GM18873 (cell line): ENCODE results near the gene RBM17.
"Not testable (repeated sequence)": the region's sequence is repeated elsewhere in the genome, so short reads cannot be mapped to it uniquely, and the experiment has no call there.

Experiments
- ATAC-seq: cut with Tn5 transposase; IDR thresholded peaks from one replicate; pipeline ENCODE4 v1.9.1; 2021; ENCODE audit warnings: mild to moderate bottlenecking, moderate library complexity, moderate number of reproducible peaks; ENCODE audit not compliant: unreplicated experiment, low FRiP score

Gene RBM17, protein sequence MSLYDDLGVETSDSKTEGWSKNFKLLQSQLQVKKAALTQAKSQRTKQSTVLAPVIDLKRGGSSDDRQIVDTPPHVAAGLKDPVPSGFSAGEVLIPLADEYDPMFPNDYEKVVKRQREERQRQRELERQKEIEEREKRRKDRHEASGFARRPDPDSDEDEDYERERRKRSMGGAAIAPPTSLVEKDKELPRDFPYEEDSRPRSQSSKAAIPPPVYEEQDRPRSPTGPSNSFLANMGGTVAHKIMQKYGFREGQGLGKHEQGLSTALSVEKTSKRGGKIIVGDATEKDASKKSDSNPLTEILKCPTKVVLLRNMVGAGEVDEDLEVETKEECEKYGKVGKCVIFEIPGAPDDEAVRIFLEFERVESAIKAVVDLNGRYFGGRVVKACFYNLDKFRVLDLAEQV

GRCh38 chr10:6088721-6089333 lies at the start of gene RBM17:
Gene RBM17 (plus strand): TSS chr10:6089034. CDS start chr10:6097066, 8,032 bp downstream.
- peak; percentile 79 for ATAC-seq

- ATAC-seq = no peak
Observed at GRCh38 chr10:6039711-6040110, 49.1 kb upstream of the RBM17 start.

DNA sequence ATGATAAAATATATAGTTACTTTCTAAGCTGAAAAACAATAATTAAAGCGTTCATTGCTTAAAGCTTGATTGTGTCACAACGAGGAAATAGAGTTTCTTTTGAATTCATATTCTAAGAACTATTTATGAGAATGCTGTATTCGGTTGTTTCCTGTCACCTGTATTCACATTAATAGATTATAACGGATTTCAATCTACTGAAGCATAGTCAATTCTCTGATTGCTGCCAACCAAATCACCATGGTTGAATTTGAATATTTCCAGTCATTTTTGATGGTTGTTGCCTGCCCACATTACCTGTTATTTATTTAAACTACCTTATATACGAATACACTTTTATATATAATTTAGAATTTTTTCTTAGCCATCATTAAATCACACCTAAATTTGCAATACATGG lies 48.6 kb upstream of the RBM17 start:
- ATAC-seq = no peak

GRCh38 chr10:6043377-6043776 lies 45.5 kb upstream of the RBM17 start:
- ATAC-seq = not testable (repeated sequence)

DNA sequence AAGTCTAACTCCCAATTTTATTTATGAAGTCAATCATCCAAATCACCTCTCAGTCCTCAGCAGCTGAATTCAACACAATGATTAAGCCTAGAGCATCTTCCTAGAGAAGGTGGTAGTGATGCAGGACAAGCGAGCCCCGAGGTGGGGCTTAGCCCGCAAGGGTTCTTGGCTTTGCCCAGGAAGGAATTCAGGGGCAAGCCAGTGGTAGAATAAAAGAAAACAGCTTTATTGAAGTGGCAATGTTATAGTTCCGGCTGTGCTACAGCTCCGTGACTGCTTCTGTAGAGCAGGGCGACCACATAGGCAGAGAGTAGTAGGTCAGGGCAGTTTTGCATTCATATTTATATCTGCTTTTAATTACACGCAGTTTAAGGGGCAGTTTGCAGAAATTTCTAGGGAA lies 44.8 kb upstream of the RBM17 start:
- ATAC-seq = no peak

- peak; percentile 42 for ATAC-seq
Observed at GRCh38 chr10:6044751-6045313, 44.0 kb upstream of the RBM17 start.

GRCh38 chr10:6045314-6045848 lies 43.5 kb upstream of the RBM17 start:
- peak; percentile 20 for ATAC-seq

DNA sequence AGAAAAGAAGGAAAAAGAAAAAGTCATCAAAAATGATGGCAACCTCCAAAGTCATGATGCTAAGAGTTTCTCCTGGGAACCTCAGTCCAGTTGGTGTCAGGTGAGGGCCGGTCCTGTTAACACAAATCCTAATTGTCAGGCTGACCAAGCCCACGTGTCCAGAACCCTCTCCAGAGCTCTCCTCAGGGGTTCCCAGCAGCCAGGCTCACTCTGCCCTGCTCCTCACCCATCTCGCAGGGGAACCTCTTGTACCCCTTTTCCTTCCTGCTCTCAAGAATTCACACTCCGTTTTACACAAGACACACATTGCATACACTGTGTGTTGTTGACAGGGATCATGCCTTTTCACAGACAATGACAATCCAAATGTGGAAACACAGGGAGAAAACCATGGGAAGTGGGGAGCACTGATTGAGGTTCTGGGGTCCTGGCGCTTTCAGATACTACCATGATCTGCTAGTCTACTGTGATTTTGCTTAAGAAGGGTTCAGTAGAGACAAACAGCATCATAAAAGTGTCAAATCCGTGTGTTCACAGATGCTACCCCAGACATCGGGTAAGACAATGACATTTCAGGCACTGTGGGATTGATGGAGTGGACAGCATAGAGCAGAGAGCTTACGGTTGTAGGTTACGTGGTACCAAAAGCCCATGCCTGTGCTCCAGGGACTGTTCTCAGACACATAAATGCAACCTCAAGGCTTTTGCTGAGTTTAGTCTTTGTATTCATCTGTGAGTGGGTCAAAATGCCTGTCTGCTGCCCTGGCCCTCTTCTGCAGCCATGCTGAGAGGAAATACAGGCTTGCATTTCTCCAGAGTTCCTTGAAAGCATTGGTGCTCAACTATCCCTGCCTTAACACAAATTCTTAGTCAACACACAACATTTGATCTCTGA lies 42.7 kb upstream of the RBM17 start:
- ATAC-seq = no peak

DNA sequence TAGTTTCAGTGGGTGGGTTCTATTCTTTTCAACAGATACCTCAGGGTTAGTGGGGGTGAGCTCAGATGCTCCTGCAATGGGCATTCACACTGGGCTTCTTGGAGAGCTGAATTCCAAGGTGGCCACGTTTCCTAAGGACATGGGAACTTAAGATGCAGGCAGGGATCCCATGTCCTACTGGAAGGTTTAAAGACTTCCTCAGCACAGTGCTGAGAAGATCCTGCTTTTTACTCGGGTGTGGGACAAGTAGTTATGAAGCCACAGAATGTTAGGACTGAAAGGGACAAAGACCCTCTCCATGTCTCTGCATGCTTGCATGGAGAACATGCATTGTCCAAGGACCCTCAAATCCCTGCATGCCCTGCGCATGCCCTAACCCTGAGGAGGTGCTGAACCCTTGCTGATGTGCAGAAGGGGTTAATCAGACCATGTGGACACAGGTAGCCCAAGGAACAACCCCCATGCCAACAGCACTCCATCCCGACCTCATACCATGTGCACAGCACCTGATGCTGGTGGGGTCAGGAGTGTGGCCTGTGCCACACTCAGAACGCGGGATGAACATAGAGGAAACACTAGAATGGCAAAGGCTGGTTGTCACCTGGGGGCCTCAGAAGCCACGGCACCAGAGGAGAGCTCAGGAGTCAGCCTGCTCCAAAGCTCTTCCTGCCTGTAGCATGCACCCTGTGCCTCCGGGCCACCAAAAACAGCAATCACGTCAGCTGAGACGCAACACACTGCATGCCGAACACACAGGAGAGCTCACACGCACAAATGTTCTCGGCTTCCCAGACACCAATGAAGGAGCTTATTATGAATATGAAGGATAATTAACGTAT lies 41.8 kb upstream of the RBM17 start:
- no peak for ATAC-seq

GRCh38 chr10:6047847-6048246 lies 41.0 kb upstream of the RBM17 start:
- no peak for ATAC-seq

DNA sequence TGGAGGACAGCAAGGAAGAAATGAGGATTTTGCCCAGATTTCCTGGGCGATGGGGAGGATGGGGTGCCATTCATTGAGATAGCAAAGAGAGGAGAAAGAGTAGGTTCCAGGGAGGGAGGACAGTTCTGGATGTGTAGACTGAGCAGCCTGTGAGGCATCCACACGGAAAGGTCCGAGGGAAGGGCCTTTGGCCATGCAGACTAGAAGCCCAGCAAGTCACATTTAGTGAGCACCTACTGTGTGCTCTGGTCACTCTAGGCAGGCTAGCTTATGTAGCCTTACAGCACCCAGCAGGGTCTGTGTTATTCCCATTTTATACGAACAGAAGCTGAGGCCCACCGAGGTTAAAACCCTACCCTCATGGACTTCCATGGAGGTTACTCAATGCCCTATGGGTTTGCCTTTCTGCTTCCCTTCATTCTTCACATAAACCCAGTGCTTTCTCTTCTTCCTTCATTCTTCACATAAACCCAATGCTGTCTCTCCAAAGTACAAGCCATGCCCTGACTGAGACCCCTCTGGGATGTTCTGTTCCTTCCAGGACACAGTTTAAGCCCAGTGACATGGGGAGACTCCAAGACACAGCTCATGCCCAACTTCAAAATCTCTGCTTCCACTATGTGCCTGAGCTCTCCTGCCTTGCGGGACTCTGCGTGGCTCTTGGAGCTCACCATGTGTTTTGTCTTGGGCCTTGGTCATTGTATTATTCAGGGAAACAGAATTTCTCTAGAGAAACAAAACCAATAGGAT lies 40.4 kb upstream of the RBM17 start:
- no peak for ATAC-seq

GRCh38 chr10:6049031-6049400 lies 39.8 kb upstream of the RBM17 start:
- ATAC-seq = no peak

DNA sequence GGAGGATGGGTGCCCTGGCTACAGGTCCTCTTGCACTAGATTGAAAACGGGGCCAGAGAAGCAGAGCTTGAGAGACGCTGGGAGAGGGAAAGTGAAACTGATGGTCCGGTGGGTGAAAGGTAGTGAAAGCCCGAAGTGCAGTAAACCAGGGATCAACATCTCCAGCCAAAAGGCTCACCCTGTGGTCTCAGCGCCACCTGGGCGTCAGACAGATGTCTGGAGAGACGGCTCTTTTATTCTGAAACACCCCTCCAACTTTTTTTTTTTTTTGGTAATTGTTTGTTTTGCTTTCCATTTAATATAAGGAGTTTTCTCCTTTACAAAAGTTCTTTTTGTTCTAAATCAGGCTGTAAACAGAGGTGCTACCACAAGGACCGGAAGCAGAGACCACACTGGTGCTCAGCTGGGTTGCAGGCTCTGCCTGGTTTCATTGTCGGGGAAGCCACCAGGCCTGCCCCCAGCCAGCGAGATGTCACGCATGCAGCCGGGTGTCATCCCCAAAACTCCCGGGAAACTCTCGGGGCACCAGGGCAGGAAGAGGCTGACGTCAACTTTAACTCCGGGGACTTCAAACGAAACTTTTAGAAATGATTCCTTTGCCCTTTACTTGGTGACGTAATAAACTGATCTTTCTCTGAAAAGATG lies 37.9 kb upstream of the RBM17 start:
- ATAC-seq = peak; percentile 66

DNA sequence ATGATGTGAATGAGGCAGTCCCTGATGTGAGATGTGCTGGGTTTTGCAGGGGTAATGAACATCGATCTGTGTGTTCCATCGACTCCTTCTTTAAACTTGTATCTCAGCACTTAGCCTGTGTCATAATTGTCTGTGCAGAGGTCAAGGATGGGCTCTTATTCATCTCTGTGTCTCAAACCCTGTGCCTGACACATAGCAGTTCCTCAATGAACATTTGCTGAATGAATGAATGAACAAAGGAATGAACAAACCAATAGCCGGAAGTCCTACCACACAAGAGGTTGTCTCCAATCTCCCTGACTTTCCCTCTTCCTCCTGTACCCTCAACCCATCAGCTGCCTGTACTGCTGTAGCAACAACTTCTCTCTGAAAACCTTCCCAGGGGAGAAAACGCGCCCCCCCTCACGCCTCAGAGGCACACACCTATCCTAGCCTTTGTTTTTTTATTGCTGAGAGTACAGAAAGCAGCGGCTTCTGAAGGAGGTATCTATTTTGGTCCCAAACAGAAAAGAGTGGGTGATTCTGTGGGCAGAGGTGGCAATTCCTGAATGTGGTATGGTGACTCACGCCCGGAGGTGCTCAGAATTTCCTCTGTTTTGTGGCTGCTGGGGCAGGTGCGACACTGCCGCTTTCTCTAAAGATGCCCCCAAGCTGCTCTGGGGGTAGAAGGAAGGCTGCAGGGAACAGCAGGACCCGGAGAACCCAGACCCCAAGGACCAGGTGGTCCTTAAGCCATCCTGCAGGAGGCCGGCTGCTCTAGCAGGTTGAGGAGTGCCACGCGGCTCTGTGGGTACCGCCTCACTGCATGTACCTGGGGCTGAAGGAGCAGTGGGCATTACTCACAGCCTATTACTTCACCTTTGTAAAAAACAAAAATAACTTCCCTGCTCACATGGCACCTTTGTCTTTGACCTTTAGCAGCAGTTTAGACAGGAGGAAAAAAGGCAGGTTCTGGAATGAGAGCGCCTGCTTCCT lies 36.3 kb upstream of the RBM17 start:
- no peak for ATAC-seq

- no peak for ATAC-seq
Observed at GRCh38 chr10:6053303-6053702, 35.5 kb upstream of the RBM17 start.

GRCh38 chr10:6053816-6054631 lies 34.8 kb upstream of the RBM17 start:
- ATAC-seq = no peak
